Peyer's patch (tissue), 4 donors: ENCODE measurements around the gene TSC22D3. TPM values are rescaled to one million over a fixed set of nuclear protein-coding genes. Genes with fewer than 3 reads are reported as not detected.

Experiments used
- DNase-seq, 3 donors: peaks; one replicate each; pipeline ENCODE4 v3.0.0-alpha.2; 2017 to 2019
- H3K27ac ChIP-seq, 4 donors: fragments of 200-600 bp; sonication (generic); one replicate each; pipeline ENCODE4 v1.5.1; 2016 to 2019
- H3K27me3 ChIP-seq, 2 donors: fragments of 200-600 bp; sonication (generic); one replicate each; pipeline ENCODE4 v1.5.1; 2019
- H3K36me3 ChIP-seq, 3 donors: fragments of 200-600 bp; sonication (generic); one replicate each; pipeline ENCODE4 v1.5.1; 2016 to 2019
- H3K4me1 ChIP-seq, 4 donors: fragments of 200-600 bp; sonication (generic); one replicate each; pipeline ENCODE4 v1.5.1; 2016 to 2019
- H3K4me3 ChIP-seq, 4 donors: fragments of 200-600 bp; sonication (generic); 1 replicate in 3 of 4; 2 replicates in 1 of 4; pipeline ENCODE4 v1.5.1; 2016 to 2019; ENCODE audit warnings: mild to moderate bottlenecking in 1 of 4
- H3K9me3 ChIP-seq, 4 donors: fragments of 200-600 bp; sonication (generic); one replicate each; pipeline ENCODE4 v1.5.1; 2016 to 2019; ENCODE audit warnings: mild to moderate bottlenecking in 1 of 4
- CTCF ChIP-seq, 6 experiments: fragments of 450-650 bp in 4 of 6; fragments of 200-600 bp in 2 of 6; sonication (generic) in 1 of 6; IDR thresholded peaks; one replicate each; pipeline ENCODE4 v1.5.1; 2017 to 2019; ENCODE audit warnings: antibody characterized with exemption in 6 of 6, mild to moderate bottlenecking in 3 of 6, moderate library complexity in 1 of 6
- POLR2A ChIP-seq, 2 donors: fragments of 450-650 bp; IDR thresholded peaks; one replicate each; pipeline ENCODE4 v1.5.1; 2017; ENCODE audit warnings: antibody characterized with exemption in 2 of 2, mild to moderate bottlenecking in 2 of 2, moderate library complexity in 2 of 2
- total RNA-seq, 4 donors: library from RNA; depleted of rRNA; stranded (reverse); fragments of >200 nt; gene quantifications; one replicate each; pipeline ENCODE4 v1.1.0, GENCODE V29; 2016

The TSC22D3 gene
- total RNA-seq, 4 donors from 2014 or later: 185 to 1,146 (median 313) TPM

DNA sequence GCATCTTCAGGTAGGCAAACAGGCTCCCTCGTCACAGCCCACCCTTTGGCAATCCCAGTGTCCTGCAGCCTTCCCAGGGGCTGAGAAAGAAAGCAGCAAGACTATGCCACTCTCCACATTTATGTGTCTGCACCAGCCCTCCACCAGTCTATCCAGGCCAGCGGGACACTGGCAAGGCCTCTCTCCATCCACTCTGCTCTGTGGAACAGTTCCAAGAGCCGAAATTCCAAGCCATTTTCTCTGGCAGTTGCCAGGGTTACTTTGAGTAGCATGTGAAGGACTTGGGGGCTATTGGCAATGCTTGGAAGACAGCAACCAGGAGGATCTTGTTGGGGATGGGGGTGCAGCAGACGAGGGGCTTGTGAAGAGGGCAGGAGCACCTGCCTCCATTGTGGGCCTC, 52.1 kb downstream of the TSC22D3 start:
- TF ChIP-seq POLR2A (IDR thresholded peaks at IDR 0.05): no peak
- no peak for TF ChIP-seq CTCF (IDR thresholded peaks at IDR 0.05)
- Histone ChIP-seq H3K27ac (no peak overlapping the region), H3K27me3 (no peaks in the 10 kb centered on the region), H3K4me1 (no peaks in the 10 kb centered on the region), H3K9me3 (no peaks in the 10 kb centered on the region), H3K36me3 (no peaks in the 10 kb centered on the region), H3K4me3 (no peak overlapping the region)
- no peak for DNase-seq

DNA sequence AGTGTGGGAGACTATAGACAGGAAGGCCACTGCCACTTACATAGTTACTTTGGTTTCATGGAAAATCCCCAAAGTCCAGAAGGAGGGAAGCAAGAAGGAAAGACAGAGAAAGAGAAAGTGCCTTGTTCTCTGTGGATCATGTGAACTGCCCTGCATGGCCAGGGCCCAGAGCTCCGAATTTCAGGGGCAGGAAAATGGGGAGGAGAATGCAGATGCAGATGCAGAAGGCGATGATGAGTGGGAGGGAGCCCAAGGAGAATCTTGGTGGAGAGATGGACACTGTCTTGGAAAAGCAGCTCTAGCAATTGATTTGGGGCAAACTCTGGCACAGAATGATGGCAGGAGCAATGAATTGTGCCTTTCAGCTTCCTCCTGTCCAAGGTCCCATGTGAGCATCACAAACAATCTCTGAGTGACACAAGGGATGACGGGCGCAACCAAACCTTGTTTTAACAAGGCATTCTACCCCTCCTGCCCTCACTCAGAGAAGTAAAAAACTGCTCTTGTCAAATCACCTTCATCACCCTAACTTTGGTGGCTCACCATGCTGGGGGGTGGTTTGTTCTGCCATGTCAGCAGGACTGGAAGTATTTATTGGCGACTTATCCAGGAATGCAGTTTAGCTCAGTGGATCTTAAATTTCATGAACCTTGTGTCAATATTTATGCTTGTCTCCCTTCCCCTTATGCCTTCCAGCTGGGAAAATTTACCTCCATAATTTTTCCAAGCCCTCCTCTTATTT, 53.5 kb downstream of the TSC22D3 start:
- Histone ChIP-seq H3K27me3 (no peaks in the 10 kb centered on the region), H3K27ac (peak overlapping the region; percentile 39 to 65 (median 54)), H3K4me1 (peaks cover 0 to 7% (median 2%) of the 10 kb centered on the region in 4 donors), H3K9me3 (no peaks in the 10 kb centered on the region), H3K4me3 (no peak overlapping the region), H3K36me3 (no peaks in the 10 kb centered on the region)
- no peak for DNase-seq
- TF ChIP-seq CTCF (IDR thresholded peaks at IDR 0.05) (no peak), POLR2A (IDR thresholded peaks at IDR 0.05) (no peak)

DNA sequence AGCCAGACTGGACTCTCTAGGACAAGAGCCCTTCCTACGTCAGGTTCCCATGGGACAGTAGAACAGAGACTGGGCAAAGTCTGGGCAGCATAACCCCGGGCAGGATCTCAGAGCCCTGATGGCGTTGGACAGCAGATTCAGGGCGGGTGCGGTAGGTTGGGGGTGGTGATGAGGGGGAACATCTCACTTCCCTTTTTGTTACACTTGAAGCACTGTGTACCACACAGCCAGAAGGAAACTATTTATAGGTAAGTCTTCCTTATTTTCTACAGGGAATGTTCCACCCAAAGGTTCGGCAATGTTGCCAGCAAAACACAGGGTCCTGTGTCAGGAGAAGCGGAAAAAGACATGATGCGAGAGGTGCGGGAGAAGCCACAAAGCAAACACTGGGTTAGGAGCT, 54.3 kb downstream of the TSC22D3 start:
- peak overlapping the region; percentile 39 to 65 (median 54) for H3K27ac ChIP-seq
- peak in 2 of 3 donors; percentile 56 to 72 for DNase-seq
- H3K4me1 ChIP-seq: peaks cover 0 to 7% (median 2%) of the 10 kb centered on the region in 4 donors
- H3K4me3 ChIP-seq: no peak overlapping the region
- H3K9me3 ChIP-seq: no peaks in the 10 kb centered on the region
- no peak for TF ChIP-seq POLR2A (IDR thresholded peaks at IDR 0.05)
- no peak for TF ChIP-seq CTCF (IDR thresholded peaks at IDR 0.05)
- peaks cover 0 to under 1% (median 0%) of the 10 kb centered on the region in 3 donors for H3K36me3 ChIP-seq
- no peaks in the 10 kb centered on the region for H3K27me3 ChIP-seq

GRCh38 chrX:107718156-107718621, 57.4 kb downstream of the TSC22D3 start:
- Histone ChIP-seq H3K4me1 (peaks cover 0 to 7% (median 2%) of the 10 kb centered on the region in 4 donors), H3K36me3 (peaks cover 0 to 31% (median 0%) of the 10 kb centered on the region in 3 donors), H3K27me3 (no peaks in the 10 kb centered on the region), H3K27ac (peak overlapping the region; percentile 94 to 98 (median 98)), H3K4me3 (peak overlapping the region in 2 of 4 donors; percentile 88 to 89), H3K9me3 (no peaks in the 10 kb centered on the region)
- DNase-seq: peak in 2 of 3 donors; percentile 90 to 95
- TF ChIP-seq POLR2A (IDR thresholded peaks at IDR 0.05) (peak in 1 of 2 donors; percentile 16), CTCF (IDR thresholded peaks at IDR 0.05) (peak; percentile 65 to 95 (median 88))

DNA sequence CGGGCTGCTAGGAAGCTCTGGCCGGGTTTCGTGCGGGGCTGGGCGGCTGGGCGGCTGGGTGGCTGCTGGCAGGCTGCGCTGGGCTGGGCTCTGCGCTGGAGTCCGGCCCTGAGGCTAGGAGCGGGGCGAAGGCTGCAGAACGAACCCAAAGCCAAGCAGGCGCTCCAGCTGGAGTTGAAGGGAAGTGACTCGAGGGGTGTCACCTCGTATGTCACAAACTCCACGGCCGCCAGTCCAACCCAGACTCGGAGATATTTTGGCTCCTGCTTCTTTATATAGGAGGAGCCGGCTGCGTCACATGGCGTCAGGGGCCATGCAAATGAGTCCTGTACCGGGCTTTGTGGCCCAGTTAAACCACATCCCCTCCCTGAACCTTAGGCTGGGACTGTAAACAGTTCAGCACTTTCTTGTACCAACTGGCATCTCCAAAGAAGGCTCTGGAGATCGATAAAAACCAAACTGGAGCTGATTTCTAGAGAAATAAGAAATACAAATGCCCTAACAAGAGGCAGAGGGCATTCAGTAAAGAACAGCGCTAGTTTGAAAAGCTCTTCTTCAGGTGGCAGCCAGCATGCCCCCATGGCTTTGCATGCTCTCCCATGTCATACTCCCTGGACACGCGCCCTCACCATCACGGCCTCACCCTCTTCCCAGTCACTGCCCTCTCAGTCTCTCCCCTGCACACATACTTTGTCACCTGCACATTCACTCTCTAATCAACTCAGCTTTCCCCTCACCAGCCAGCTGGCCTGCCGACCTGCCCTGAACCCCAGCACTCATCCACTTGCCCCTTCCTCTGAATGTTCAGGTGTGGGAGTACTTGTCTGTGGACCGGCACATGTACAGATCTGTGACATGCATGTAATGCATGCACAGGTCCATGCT, 58.5 kb downstream of the TSC22D3 start:
- Histone ChIP-seq H3K36me3 (peaks cover 0 to 31% (median 0%) of the 10 kb centered on the region in 3 donors), H3K9me3 (no peaks in the 10 kb centered on the region), H3K4me1 (peaks cover 0 to 7% (median 2%) of the 10 kb centered on the region in 4 donors), H3K27ac (peak overlapping the region; percentile 94 to 98 (median 98)), H3K27me3 (no peaks in the 10 kb centered on the region), H3K4me3 (peak overlapping the region; percentile 70 to 89 (median 85))
- DNase-seq: peak; percentile 87 to 97 (median 94)
- TF ChIP-seq POLR2A (IDR thresholded peaks at IDR 0.05) (peak; percentile 99 to 100), CTCF (IDR thresholded peaks at IDR 0.05) (no peak)
